Posterior cingulate gyrus (tissue), 11 donors: Measurements from ENCODE around the gene YBX2.
A peak's percentile ranks its signal among the peaks of the same experiment; 100 is the strongest.
"Not testable (repeated sequence)": the region's sequence is repeated elsewhere in the genome, so short reads cannot be mapped to it uniquely, and the experiment has no call there.

Experiments used
- DNase-seq, 10 donors: peaks; one replicate each; pipeline versions ENCODE4 v3.0.0 to v3.0.0-alpha.2; 2020 to 2021; ENCODE audit warnings: mixed read lengths in 3 of 10
- intact Hi-C: fragments of 100-400 bp; cut with DNase I; formaldehyde crosslinking; loops from one replicate; pipeline ENCODE4 v1.15.1; 2023

Gene YBX2

DNA sequence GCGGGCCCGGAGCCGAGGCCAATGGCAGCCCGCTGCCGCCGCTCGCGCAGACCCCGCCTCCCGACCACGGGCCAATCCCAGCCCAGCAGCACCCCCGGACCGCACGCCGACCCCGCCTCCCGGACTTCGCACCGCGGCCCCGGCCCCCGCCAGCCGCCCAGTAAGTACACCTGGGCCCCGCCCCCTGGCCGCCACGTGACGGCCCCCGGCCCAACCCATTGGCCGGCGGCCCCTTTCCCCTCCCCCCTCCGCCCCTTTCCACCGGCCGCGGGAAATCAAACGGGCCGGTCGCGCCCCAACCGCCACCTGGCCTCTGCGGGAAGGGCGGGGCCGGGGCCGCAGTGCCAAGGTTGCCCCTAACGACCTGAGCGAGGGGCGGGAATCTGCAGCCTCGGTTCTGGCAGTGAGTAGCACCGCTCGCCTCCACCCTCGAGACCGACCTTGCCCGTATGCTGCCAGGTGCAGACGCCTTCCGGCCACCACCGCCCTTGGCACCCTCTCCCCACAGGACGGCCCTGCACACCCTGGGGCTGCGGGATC is at the start of gene YBX2:
Gene YBX2 (minus strand): TSS at position 26 of the 540 bp plus-strand sequence. CDS start 139 bp downstream, outside the sequence.
- intact Hi-C loops, result loop anchor here (5.0 kb wide), 1 partner anchor 247 kb away; no protein-coding TSS in a partner anchor

DNA sequence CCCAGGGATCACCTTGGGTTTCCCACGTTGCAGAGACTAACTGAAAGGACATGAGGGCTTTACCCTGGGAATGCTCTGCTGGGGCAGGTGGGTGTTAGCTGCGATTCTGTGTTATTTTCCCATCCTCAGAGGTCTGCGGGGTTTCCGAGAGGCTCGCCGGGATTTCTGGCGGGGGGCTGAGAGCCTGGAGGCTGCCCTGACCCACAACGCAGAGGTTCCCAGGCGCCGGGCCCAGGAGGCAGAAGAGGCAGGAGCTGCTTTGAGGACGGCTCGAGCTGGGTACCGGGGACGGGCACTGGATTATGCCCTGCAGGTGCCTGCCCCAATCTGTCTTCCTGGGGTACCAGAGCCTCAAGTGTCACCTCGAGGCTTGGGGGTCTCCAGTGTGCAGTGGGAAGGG is 48.8 kb upstream of the YBX2 start:
- DNase-seq, result no peak
- intact Hi-C loops, result no loop called here

More for the DNA sequence above, at the start of gene YBX2:
- DNase-seq, result peak in 6 of 10 donors; percentile 6 to 88 (median 39)

DNA sequence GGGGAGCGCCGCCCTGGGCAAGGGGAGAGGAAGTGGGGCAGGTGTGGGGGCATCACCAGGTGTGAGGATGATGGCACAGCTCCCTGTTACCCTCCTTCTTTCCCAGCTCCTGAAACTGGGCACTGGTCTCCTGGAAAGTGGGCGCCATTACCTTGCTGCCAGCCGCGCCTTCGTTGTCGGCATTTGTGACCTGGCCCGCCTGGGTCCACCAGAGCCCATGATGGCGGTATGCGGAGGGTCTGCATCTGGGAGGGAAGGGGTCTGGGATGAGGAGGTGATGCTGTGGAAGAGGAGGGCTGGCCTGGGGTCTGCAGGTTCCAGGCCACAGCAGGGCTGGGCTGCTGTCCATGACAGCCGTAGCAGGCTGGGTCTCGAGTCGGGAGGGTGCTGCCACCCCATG is 47.4 kb upstream of the YBX2 start:
- intact Hi-C loops, result no loop called here
- DNase-seq, result no peak

DNA sequence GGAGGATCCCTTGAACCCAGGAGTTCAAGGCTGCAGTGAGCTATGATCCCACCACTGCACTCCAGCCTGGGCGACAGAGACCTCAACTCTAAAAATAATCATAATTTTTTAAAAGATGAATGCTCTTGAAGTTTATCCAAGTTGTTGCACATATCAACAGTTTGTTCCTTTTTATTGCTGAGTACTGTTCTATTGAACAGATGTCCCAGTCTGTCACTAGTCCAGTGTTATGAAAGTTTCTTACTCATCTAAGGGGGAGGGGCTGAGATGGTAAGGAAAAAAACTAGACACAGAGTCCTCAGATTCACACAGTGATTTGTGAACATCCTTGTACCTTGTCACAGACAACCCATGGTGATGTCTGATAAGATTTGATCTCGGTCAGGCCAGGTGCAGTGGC is 45.7 kb upstream of the YBX2 start:
- intact Hi-C loops, result no loop called here
- DNase-seq, result no peak

DNA sequence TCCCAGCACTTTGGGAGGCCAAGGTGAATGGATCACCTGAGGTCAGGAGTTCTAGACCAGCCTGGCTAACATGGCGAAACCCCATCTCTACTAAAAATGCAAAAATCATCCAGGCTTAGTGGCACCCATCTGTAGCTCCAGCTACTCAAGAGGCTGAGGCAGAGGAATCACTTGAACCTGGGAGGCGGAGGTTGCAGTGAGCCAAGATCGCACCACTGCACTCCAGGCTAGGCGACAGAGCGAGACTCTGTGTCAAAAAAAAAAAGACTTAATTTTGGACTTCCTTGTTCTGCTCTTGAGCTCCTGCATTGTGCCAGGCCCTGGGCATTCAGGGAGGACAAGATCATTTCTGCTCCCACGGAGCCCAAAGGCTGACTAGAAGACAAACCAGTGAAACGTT is 43.2 kb upstream of the YBX2 start:
- intact Hi-C loops, DNase-seq: not testable (repeated sequence)

DNA sequence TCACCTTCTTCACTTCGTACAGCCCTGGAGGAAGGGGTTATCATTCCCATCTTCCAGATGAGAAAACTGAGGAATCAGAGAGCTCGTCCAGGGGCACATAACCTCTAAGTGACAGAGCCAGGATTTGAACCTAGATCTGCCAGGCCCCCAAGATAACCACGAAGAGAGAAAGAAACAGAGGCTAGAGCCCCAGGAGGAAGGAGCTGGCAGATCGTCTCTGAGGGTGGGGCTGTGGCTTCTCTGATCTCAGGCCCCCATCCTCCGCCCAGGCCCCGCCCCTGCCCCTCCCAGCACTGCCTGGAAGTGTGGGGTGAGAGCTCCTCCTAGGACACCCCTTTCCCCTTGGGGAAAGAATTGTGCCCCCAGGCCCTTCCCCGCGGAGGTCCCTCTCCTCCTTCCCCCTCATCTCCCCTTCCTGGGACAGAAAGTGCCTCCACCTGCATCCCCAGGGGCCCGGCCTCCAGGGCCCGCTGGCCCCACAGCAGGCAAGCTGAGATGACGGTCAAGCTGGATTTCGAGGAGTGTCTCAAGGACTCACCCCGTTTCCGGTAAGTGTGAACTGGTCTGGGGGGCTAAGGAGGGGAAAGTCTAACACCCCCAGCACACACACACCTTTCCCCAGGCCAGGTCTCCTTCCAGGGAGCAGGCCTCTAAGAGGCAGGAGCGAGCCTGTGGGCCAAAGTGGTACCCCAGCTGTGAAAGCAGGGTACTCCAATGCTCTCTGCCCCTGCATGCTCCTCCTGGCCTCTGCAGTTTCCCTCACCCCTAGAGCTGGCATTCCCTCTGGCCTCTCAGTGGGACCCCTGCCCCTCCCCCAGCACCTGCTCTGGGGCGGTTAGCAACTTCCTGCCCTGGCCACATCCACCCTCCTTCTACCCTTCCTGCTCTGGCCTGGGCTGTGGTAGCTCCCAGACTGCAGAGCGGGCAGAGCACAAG is 42.1 kb upstream of the YBX2 start, which contains the start of gene ACAP1:
Gene ACAP1 (plus strand): TSS at position 290 of the 936 bp plus-strand sequence. CDS start 206 bp downstream, at position 496.
- no peak for DNase-seq

DNA sequence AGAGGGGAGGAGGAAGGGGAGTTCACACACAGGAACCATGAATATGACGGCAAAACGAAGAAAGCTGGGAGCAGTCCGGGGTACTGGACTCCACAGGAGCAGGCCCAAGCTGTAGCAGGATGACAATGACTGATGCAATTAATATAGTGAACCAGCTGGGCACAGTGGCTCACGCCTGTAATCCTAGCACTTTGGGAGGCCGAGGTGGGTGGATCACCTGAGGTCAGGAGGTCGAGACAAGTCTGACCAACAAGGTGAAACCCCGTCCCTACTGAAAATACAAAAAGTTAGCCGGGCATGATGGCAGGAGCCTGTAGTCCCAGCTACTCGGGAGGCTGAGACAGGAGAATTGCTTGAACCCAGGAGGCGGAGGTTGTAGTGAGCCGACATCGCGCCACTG is 41.3 kb upstream of the YBX2 start:
- intact Hi-C loops, DNase-seq: not testable (repeated sequence)

More for the DNA sequence above, 42.1 kb upstream of the YBX2 start, which contains the start of gene ACAP1:
- intact Hi-C loops, result no loop called here

DNA sequence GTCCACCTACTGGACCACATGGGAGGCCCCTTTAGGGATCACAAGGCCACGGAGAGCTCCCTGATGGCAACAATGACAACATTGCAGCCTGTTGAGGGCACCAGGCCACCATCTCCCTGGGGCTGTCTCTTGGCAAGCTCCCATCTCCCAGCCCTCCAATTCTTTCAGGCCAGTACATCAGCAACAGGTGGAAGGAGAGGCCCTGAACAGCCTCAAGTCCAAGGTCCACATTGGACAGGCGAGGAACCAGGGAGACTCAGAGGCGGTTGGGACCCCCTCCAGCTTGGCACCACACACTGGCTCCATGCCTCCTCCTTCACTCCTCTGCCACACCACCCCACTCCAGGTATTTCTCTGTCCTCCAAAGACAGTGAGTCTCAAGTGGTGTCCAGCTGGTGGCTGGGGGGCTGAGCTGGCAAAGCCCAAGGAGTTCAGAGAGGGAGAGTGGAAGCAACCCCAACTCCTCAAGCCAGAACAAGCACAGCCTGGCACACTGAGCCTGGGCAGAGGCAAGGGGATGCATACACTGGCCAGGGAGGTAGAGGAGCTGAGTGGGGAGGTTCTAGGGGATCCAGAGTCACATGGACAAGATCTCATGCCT is 40.6 kb upstream of the YBX2 start:
- intact Hi-C loops, result no loop called here
- DNase-seq, result no peak

DNA sequence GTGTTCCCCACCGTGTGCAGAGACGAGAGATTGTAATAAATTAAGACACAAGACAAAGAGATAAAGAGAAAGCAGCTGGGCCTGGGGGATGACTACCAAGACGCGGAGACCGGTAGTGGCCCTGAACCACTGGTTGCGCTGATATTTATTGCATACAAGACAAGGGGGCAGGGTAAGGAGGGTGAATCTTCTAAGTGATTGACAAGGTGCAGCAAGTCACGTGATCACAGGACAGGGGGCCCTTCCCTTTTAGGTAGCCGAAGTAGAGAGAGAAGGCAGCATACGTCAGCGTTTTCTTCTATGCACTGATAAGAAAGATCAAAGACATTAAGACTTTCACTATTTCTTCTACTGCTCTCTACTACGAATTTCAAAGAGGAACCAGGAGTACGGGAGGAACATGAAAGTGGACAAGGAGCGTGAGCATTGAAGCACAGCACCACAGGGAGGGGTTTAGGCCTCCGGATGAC is 38.2 kb upstream of the YBX2 start:
- intact Hi-C loops, DNase-seq: not testable (repeated sequence)

DNA sequence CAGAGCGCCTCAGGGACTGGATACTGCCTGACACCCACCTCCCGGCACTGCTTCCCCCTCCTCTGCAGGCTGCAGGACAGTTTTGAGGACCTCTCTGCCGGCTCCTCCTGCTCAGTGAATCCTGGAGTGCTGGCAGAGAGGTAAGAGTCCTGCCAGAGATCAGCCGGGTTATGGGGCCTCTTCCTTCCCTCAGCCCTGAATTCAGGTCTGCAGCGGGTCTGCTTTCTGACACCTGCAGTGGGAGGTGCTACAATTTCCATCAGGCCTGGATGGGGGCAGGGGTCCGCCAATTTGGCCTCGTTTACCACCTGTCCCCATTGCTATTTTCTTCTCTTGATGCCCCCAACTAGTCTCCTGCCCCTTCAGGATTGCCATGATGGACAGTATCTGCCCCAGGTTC is 37.7 kb upstream of the YBX2 start:
- peak in 1 of 10 donors; percentile 40 for DNase-seq
- intact Hi-C loops, result no loop called here

DNA sequence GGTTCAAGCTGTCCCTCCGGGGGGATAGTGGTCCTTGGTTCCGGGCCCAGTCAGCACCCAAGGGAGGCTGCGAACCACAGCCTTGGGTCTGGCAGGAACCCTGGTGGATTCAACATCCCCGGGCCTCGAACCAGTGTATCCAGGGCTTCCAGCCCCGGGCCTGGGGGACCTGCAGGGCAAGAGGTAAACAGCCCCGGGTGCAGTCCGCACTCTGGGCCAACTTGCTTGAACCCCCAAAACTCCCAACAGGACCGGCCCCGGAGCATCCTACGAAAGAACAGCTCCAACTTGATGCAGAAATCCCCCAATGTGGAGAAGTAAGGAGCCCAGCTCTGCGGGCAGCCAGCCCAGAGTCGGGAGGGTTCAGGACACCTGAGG is 36.2 kb upstream of the YBX2 start:
- intact Hi-C loops, result no loop called here
- peak in 1 of 10 donors; percentile 82 for DNase-seq

DNA sequence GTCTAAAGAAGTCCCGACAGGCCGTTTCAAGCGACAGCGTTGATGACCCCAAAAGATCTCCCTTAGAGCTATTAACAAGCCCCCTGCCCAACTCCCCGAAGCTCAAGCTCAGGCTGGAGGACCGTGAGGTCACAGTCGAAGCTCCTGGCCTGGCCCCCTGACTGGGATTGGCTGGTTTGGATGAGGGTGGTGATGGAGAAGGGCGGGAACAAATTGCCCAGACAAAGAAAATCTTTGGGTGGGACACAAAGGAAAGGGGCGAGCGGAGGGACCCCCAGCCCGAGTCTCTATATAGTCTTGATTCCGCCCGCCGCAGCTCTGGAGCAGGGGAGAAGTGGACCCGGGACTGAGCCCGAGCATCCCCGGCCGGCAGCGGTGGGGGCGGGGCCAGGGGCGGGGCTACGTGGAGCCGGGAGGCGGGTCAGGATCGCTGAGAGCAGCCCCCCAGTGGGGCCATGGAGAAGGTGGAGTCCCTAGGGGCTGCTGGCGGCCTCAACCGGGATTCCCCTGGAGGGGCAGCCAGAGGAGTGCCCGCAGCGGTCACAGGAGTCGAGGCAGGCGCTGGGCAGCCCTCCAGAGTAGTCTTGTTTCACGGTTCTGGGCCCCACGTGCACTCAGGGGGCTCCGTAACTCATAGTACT is 35.7 kb upstream of the YBX2 start:
- intact Hi-C loops, result loop anchor here (1.0 to 2.0 kb wide), 2 partner anchors 15 to 23 kb away; partner anchors contain the start of genes EIF5A and GPS2
- peak; percentile 62 to 96 (median 70) for DNase-seq

DNA sequence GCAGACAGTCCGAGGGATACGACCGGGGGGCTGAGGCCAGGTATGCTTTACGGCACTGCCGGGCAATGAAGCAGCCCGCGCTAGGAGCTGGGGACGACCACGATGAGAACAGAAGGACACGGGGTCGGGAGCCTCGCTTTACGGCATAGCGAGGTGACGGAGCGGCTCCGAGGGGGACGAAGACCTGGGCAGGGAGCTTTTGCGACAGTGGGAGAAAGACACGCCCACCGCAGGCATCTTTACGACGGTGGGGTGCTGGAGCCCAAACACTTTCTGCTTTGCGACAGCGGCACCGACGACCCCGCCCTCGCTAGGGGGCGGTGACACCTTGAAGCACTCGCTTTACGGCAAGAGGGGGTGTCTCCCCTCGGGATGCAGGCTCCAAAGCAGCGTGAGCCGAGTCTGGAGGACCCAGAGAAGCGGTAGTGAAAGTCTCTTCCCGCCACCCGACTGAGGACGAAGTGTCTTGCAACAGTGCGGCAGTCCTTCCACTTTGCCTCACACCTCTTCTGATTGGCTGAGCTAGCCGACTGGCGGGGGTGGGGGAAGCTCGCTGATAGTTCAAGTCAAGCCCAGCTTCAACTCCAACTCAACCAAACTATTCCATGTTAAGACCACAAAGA is 35.0 kb upstream of the YBX2 start:
- intact Hi-C loops, result loop anchor here (1.0 to 2.0 kb wide), 2 partner anchors 14 to 23 kb away; partner anchors contain the start of genes EIF5A and GPS2
- DNase-seq, result peak; percentile 94 to 99 (median 97)

DNA sequence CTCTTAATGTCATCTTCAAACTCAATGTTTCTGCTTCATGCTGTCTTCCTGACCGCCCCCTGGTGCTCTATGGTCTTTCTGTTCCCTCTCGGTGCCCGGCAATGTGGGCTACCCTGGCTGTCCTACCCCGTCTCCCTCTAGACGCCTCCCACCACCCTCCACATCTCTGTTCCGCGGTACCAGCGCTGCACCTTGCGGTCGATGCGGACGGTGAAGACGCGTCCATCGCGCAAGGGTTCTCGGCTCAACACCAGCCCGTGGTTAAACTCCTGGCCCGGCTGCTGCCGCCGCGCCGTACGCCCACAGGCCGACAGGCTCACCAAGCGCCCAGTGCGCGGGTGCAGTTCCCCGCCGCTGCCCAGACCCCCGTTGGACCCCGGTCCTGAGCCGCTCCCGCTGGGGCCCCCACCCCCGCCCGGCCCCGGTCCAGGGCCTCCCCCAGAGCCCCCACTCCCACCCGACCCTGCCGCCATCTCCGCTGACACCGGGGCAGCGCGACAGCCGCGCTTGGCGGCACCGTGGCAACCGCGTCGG is 34.5 kb upstream of the YBX2 start, which contains the start of gene NEURL4:
Gene NEURL4 (minus strand): TSS at position 496 of the 534 bp plus-strand sequence. CDS start 23 bp downstream, at position 473.
- DNase-seq, result peak in 2 of 10 donors; percentile 15 to 24
- intact Hi-C loops, result loop anchor here (1.0 to 2.0 kb wide), 2 partner anchors 14 to 22 kb away; partner anchors contain the start of genes EIF5A and GPS2

DNA sequence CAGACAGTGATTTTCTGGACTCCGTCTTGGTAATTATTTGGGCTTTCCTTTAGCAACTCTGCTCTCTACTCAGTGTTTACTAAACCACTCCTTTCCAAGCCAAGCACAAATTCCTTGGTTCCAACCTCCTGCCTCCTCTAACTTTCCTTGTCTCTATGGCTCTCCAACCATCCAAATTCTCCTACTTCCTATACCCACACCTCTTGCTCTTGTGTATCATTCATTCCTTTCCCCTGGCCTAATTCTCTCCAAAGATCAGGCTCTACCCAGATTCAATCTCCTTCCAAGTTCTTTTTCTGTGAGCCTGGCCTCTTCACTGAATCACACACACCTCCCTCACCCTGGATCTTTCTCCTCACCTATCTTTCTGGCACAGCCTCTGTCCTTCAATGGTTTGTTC is 33.6 kb upstream of the YBX2 start:
- intact Hi-C loops, result loop anchor here (2.0 kb wide), 1 partner anchor 21 kb away; the partner anchor contains the start of gene EIF5A
- DNase-seq, result no peak

DNA sequence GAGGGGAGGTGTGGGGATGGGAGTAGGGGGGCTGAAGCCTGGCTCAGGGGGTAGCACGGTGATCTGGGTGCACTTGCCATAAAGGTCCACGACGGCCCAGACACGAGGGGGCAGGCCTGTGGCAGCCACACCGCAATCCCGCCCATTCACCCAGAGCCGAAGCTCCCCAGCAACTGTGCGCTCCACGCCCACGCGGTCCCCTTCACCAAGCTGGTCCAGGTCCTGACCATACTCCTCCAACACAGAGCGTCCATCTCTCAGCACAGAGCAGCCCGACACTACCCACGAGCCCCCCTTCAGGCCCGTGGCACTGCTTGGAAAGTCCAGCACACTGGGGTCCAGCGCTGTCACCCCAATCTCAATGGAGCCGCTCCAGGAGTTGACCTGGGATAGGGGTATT is 33.1 kb upstream of the YBX2 start:
- intact Hi-C loops, result no loop called here
- DNase-seq, result peak in 1 of 10 donors; percentile 57

DNA sequence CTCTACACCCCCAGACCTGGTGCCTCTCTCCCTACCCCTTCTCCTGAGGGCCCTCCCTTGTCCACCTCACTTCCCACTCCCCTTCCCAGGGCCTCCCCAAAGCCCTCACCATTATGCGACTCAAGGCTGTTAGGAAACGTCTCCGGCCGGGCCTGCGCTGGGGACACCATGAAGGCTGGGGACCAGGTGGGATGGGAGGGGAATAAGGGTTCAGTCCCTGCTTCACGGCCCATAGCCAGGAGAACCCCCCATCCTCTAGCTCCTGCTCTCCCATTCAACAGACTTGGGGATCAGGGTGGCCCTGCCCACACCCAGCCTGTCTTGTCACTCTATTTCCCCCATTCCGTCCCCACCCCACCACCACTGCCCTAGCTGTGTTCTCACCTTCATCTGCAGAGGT is 32.6 kb upstream of the YBX2 start:
- DNase-seq, result no peak
- intact Hi-C loops, result no loop called here

DNA sequence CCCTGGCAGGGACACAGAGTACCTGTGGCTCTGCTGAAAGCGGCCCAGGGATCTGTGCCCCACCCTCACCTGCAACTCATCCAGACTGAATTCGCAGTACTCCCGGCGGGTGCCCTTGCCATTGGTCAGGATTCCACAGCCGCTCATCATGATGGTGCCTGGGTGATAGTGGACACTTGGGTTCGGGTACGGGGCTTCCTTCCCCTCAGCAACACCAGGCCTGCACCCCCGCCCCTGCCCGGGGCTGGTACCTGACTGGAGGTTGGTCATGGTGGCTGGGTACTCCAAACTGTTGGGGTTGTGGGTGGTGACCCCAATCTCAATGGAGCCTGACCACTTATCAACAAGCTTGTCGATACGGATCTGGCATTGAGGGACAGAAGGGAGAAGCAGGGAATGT is 31.7 kb upstream of the YBX2 start:
- peak in 1 of 10 donors; percentile 46 for DNase-seq
- intact Hi-C loops, result no loop called here

DNA sequence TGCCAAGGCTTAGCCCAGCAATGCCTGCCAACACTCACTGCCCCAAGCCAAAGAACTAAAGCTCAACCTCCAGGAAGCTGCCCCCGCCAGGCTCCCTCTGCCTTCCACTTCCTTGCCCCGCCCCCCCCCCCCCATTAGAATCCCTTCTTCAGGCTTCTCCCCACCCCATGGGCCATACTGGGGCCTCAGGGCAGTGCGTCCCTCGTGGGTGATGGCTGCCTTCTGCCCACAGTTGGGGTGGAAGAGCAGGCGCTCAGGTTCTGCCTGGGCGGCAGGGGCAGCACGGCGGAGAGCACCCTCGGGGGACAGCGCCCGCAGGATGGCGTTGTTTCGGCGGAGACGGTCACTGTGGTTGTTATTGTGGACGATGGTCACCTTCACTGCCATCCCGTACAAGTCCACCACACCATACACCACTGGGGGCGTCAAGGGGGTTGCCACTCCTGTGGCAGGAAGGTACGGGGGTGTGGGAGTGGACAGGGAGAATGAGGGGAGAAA is 30.6 kb upstream of the YBX2 start:
- peak in 1 of 10 donors; percentile 24 for DNase-seq
- intact Hi-C loops, result no loop called here
